Ishikawa (cell line): ENCODE results near the gene CHRM3.

ENCODE experiments used
- CEBPB ChIP-seq: IDR thresholded peaks from 2 replicates; pipeline ENCODE4 v1.6.1; 2012
- CREB1 ChIP-seq: IDR thresholded peaks from 2 replicates; pipeline ENCODE4 v1.6.1; 2012; ENCODE audit warnings: low read depth
- EGR1 ChIP-seq: IDR thresholded peaks from 2 replicates; pipeline ENCODE4 v1.6.1; 2012
- EP300 ChIP-seq: IDR thresholded peaks from 2 replicates; pipeline ENCODE4 v1.6.1; 2012; ENCODE audit warnings: borderline replicate concordance
- FOXM1 ChIP-seq: IDR thresholded peaks from 2 replicates; pipeline ENCODE4 v1.6.1; 2012; ENCODE audit warnings: low read depth, borderline replicate concordance
- NFIC ChIP-seq: IDR thresholded peaks from 2 replicates; pipeline ENCODE4 v1.6.1; 2012
- RAD21 ChIP-seq: IDR thresholded peaks from 2 replicates; pipeline ENCODE4 v1.6.1; 2012; ENCODE audit warnings: low read depth
- TAF1 ChIP-seq: IDR thresholded peaks from 2 replicates; pipeline ENCODE4 v1.6.1; 2012; ENCODE audit warnings: low read depth, mild to moderate bottlenecking
- TCF12 ChIP-seq: IDR thresholded peaks from 2 replicates; pipeline ENCODE4 v1.6.1; 2012; ENCODE audit warnings: low read depth
- TEAD4 ChIP-seq: IDR thresholded peaks from 2 replicates; pipeline ENCODE4 v1.6.1; 2012
- YY1 ChIP-seq: IDR thresholded peaks from 2 replicates; pipeline ENCODE4 v1.6.1; 2012; ENCODE audit warnings: low read depth
- ZBTB7A ChIP-seq: IDR thresholded peaks from 2 replicates; pipeline ENCODE4 v1.6.1; 2012; ENCODE audit warnings: low read depth
- TF ChIP-seq, protein P1 (sequence below): IDR thresholded peaks from 2 replicates; pipeline ENCODE4 v1.6.1; 2012; ENCODE audit warnings: low read depth, mild to moderate bottlenecking
- TF ChIP-seq, protein P2 (sequence below): IDR thresholded peaks from 2 replicates; pipeline ENCODE4 v1.6.1; 2012
- TF ChIP-seq, protein P3 (sequence below): IDR thresholded peaks from 2 replicates; pipeline ENCODE4 v1.6.1; 2012

The CHRM3 gene

DNA sequence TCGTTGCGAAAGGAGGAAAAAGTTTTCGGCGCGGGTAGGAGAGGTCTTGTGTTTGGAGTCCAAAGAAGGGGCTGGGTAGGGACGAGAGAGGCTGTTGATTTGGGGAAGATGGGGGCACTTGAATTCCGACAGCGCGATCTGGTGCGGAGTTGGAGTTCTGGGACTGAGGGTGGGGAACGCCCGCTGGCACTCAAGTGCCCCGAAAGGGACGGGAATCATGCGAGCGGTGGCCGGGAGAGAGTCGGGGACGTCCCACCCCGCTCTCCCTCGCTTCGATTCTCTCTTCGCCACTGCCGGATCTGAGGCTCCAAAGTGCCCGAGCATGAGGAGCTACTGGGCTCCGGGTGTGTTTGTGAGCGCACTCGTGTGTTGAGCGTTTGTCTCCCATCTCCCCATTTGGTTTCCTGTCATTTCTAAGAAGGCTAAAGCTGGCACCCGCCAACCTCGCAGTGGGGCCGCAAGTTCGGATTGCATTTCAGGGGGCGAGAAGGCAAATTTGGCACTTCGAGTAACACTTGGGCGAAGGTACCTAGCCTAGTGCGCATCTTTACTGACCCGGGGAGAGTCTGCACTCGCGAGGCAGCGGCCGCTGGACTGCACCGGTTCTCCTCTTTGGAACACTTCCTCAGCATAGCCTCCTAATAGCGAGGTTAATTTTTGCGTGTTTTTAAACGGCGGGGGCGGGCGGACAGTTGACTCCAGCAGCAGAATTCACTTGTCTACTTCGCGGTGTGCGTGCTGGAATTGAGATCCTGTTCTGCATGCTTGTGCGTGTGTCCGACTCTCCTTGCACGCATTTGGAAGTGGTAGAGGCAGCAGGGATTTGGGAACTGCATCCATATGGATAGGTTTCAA lies 1.2 kb downstream of the CHRM3 start:
- TF ChIP-seq TCF12 (no peak), RAD21 (no peak)

DNA sequence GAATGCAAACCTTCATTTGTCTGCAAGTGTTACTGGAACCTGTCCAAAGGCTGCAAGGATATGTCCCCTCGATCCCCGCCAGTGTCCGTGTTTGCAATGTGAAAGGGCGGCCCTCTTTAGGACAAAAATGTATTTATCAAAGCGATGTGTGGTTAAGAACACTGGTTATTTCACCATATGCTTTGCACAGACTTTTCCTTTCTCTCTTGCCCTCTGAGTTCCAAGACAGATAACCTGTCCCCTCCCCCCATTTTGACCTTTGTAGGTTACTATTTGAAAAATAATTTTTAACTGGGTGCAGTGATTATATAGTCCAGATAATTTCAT lies 1.8 kb downstream of the CHRM3 start:
- no peak for TF ChIP-seq CEBPB
- no peak for TF ChIP-seq NFIC
- no peak for TF ChIP-seq TAF1
- no peak for TF ChIP-seq TEAD4
- TF ChIP-seq TCF12: no peak
- TF ChIP-seq CREB1: no peak
- no peak for TF ChIP-seq FOXM1
- TF ChIP-seq YY1: no peak
- TF ChIP-seq EP300: no peak
- TF ChIP-seq, protein P1, sequence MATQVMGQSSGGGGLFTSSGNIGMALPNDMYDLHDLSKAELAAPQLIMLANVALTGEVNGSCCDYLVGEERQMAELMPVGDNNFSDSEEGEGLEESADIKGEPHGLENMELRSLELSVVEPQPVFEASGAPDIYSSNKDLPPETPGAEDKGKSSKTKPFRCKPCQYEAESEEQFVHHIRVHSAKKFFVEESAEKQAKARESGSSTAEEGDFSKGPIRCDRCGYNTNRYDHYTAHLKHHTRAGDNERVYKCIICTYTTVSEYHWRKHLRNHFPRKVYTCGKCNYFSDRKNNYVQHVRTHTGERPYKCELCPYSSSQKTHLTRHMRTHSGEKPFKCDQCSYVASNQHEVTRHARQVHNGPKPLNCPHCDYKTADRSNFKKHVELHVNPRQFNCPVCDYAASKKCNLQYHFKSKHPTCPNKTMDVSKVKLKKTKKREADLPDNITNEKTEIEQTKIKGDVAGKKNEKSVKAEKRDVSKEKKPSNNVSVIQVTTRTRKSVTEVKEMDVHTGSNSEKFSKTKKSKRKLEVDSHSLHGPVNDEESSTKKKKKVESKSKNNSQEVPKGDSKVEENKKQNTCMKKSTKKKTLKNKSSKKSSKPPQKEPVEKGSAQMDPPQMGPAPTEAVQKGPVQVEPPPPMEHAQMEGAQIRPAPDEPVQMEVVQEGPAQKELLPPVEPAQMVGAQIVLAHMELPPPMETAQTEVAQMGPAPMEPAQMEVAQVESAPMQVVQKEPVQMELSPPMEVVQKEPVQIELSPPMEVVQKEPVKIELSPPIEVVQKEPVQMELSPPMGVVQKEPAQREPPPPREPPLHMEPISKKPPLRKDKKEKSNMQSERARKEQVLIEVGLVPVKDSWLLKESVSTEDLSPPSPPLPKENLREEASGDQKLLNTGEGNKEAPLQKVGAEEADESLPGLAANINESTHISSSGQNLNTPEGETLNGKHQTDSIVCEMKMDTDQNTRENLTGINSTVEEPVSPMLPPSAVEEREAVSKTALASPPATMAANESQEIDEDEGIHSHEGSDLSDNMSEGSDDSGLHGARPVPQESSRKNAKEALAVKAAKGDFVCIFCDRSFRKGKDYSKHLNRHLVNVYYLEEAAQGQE: no peak
- TF ChIP-seq ZBTB7A: no peak
- no peak for TF ChIP-seq RAD21
- TF ChIP-seq, protein P2, sequence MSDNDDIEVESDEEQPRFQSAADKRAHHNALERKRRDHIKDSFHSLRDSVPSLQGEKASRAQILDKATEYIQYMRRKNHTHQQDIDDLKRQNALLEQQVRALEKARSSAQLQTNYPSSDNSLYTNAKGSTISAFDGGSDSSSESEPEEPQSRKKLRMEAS: no peak

DNA sequence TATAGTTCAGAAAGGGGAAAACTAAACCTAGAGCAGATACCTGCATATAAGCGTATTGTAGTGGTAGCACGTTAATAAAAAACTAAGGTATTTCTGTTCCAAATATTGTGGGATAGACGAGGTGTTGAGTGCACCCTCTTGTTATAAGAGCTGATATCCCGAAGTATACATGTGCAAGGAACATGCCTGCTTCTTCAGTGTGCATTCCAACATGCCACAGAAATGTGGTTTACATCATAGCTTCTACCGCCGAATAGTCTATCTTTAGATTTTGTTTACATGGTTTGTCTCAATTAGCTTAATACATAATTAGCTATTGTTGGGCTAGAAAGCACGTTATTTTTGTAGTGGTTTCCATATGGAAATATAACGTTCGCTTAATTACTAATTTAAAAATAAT lies 2.2 kb downstream of the CHRM3 start:
- no peak for TF ChIP-seq FOXM1

DNA sequence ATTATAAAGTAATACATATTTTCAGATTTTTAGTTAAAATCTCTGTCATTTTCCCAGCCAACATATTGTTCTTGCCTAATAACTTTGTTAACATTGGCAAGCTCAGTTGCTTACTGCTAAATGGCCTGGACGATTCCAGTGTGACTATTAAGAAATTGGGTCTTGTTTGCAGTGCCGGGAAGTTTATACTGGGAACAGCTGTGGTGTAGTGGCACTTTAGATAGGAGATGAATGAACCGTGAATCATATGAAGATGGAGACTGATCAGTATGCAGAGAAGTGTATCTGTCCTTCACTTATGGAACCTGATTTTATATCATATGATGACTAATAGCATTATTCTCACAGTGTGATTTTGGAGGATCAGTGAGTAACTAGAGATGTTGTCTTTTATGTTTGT lies 3.3 kb downstream of the CHRM3 start:
- TF ChIP-seq RAD21 (no peak), ZBTB7A (no peak), TAF1 (no peak)
- TF ChIP-seq, protein P2: no peak

DNA sequence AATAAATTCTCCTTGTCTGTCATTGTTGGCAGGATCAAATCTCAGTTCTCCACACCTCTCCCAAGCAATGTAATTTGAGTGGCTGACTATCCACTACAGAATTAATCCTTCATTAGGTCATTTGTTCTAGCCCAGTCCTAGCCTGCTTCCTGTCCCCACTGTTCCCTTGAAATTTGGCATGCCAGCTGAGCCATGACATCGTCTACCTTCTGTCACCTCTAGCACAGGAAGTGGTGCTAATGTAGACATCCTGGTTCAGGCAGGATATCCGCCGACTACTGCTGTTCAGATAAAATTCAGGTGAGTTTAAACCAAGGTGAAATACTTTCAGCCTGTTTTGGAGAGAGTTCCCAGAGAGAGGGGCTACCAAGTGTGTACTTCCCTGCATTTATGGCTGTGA lies 5.9 kb downstream of the CHRM3 start:
- TF ChIP-seq TEAD4 (no peak), NFIC (no peak), TAF1 (no peak)

DNA sequence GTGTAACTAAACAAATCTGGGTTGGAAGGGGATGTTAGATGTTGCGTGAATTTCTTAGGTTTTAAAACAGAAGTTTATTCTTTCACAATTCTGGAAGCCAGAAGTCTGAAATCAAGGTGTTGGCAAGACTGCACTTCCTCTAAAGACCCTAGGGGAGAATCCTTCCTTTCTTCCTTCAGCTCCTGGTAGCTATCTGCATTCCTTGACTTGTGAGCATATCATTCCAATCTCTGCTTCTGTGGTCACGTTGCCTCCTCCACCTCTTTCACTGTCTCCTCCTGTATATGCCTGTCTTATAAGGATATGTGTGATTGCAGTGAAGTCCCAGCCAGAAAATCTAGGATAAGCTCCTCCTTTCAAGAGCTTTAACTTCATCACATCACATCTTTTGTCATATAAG lies 7.7 kb downstream of the CHRM3 start:
- TF ChIP-seq FOXM1 (no peak), TAF1 (no peak), YY1 (no peak), EP300 (no peak), TEAD4 (no peak), CEBPB (no peak), CREB1 (no peak), ZBTB7A (no peak), NFIC (no peak), EGR1 (no peak), TCF12 (no peak), RAD21 (no peak)
- TF ChIP-seq, protein P2: no peak
- TF ChIP-seq, protein P1: no peak
- TF ChIP-seq, protein P3, sequence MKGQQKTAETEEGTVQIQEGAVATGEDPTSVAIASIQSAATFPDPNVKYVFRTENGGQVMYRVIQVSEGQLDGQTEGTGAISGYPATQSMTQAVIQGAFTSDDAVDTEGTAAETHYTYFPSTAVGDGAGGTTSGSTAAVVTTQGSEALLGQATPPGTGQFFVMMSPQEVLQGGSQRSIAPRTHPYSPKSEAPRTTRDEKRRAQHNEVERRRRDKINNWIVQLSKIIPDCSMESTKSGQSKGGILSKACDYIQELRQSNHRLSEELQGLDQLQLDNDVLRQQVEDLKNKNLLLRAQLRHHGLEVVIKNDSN: no peak

DNA sequence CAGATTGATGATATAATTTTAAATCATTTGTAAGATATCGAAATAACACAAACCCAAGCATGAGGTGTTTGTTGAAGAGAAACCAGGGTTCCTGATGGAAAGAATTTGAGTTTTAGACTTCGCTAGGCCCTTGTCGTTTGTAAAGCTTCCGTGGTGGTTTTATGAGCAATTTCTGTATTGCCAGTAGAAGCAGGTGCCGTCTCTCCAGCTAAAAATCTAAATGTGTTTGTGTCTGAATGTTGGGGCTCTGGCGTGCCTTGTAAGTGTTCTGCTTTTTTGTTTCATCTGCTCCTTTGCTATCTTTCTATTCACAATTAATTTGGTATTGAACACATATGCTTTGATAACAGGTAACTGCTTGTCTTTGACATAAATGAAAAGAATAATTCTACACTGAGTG lies 27.5 kb downstream of the CHRM3 start:
- TF ChIP-seq ZBTB7A (no peak), TEAD4 (no peak), RAD21 (no peak), FOXM1 (no peak)
- TF ChIP-seq, protein P1: no peak
